ENCODE data around the gene MYOZ2. TPM values are rescaled to one million over a fixed set of nuclear protein-coding genes. Genes with fewer than 3 reads are reported as not detected.

MYOZ2 gene
- total and polyA plus RNA-seq, 2 of the 4 experiments (the other 2 are of a cell fraction), result 0.17 to 0.18 TPM

- TF ChIP-seq CHD1 (IDR thresholded peaks at IDR 0.05; ENCODE audit: low read depth, low read length) (no peak), RCOR1 (IDR thresholded peaks at IDR 0.05; ENCODE audit: insufficient replicate concordance, low read length) (no peak), CTCF (conservative IDR thresholded peaks at IDR 0.05; ENCODE audit: low read depth, low read length) (no peak), RAD21 (IDR thresholded peaks at IDR 0.05; ENCODE audit: low read length) (no peak), MAFK (IDR thresholded peaks at IDR 0.05; ENCODE audit: low read depth, low read length) (no peak), CEBPB (IDR thresholded peaks at IDR 0.05; ENCODE audit: low read depth, low read length) (no peak), FOS (IDR thresholded peaks at IDR 0.05; ENCODE audit: low read depth, low read length) (no peak), BHLHE40 (IDR thresholded peaks at IDR 0.05; ENCODE audit: low read depth, low read length) (no peak), RFX5 (IDR thresholded peaks at IDR 0.05; ENCODE audit: low read depth, low read length) (no peak)
- WGBS, 2 experiments (ENCODE audit: extremely low coverage in 2 of 2, insufficient read length in 1 of 2), result 0% methylated on average over 1 of the region's 12 CpGs; no CpG with 5 or more reads in 1 of the 2 experiments
- TSS peak; percentile 95 for BruUV-seq (replicated peaks)
- Histone ChIP-seq H3K18ac (ENCODE audit: low read depth, low read length) (peak overlapping the region; percentile 58), H4K8ac (ENCODE audit: low read depth in 2 of 2, low read length in 2 of 2) (peak overlapping the region; percentile 89), H3K4me1 (ENCODE audit: control insufficient read depth, insufficient read depth, low read length) (peaks cover 3% of the 10 kb centered on the region; the same call in 1 of the 2 replicates), H3K4ac (ENCODE audit: low read depth, low read length) (peak overlapping the region; percentile 82), H2AK5ac (ENCODE audit: low read depth, low read length) (peak overlapping the region; percentile 25), H3K4me3 (ENCODE audit: insufficient read depth, low read depth, low read length) (peak overlapping the region; percentile 74), H2AFZ (replicated peaks; ENCODE audit: low read length, poor library complexity) (peak overlapping the region; percentile 95), H2BK5ac (ENCODE audit: low read depth, low read length, poor library complexity, severe bottlenecking) (peak overlapping the region; percentile 80), H3K36me3 (ENCODE audit: control insufficient read depth, insufficient read depth, low read length) (no peaks in the 10 kb centered on the region), H3K9me1 (ENCODE audit: insufficient read depth, low read length) (peaks cover 4% of the 10 kb centered on the region; the same call in 1 of the 2 replicates), H3K14ac (replicated peaks; ENCODE audit: low read depth, low read length) (peak overlapping the region; percentile 89), H3K9me3 (ENCODE audit: control insufficient read depth, insufficient read depth, low read length) (no peaks in the 10 kb centered on the region), H2AK9ac (replicated peaks; ENCODE audit: low read depth, low read length, poor library complexity) (peak overlapping the region; percentile 5), H2BK20ac (ENCODE audit: low read depth, low read length) (peak overlapping the region; percentile 53; the same call in 1 of the 2 replicates), H3K27me3 (ENCODE audit: control insufficient read depth, insufficient read depth, low read length) (no peaks in the 10 kb centered on the region), H3K27ac (ENCODE audit: insufficient read depth, low read length) (peak overlapping the region; percentile 90), H4K91ac (ENCODE audit: insufficient read depth, low read depth, low read length) (peak overlapping the region; percentile 88), H2BK15ac (ENCODE audit: low read depth, low read length) (peak overlapping the region; percentile 37; the same call in 1 of the 3 replicates), H3K4me2 (ENCODE audit: low read depth, low read length) (peak overlapping the region; percentile 83), H3K56ac (ENCODE audit: extremely low read depth, insufficient read depth, low read length) (peak overlapping the region; percentile 94), H4K5ac (ENCODE audit: low read depth, low read length) (peak overlapping the region; percentile 81), H3K9ac (ENCODE audit: low read depth, low read length) (peak overlapping the region; percentile 93), H4K20me1 (ENCODE audit: insufficient read depth, low read length) (no peaks in the 10 kb centered on the region), H3K79me1 (ENCODE audit: low read depth in 1 of 2, low read length in 2 of 2) (peaks cover 4 to 27% of the 10 kb centered on the region in 2 experiments; a peak in 3 of 4 replicates), H3K23ac (ENCODE audit: low read depth, low read length) (peak overlapping the region; percentile 78), H2BK120ac (ENCODE audit: low read depth, low read length) (peak overlapping the region; percentile 72)
- in situ Hi-C loops (cut with MboI; ENCODE audit: low sequenced_read_pairs), result loop anchor here (10.0 kb wide), 3 partner anchors 107 to 227 kb away; no protein-coding TSS in a partner anchor
- dilution Hi-C loops (cut with HindIII; ENCODE audit: low sequenced_read_pairs, unreplicated experiment), result no loop called here
- intact Hi-C loops (cut with micrococcal nuclease), result loop anchor here (2.0 kb wide), 2 partner anchors 73 to 109 kb away; no protein-coding TSS in a partner anchor
- POLR2A ChIA-PET (ENCODE audit: unreplicated experiment), result interaction anchor here (0.6 to 2.1 kb wide), 4 partner anchors 10 to 171 kb away, joined by 3 to 8 read pairs (median 4); no protein-coding TSS in a partner anchor
- CTCF ChIA-PET, result interaction anchor here (1.1 to 1.4 kb wide), 2 partner anchors 171 to 211 kb away, joined by 3 to 4 read pairs; no protein-coding TSS in a partner anchor
- DNase-seq (no peak), ATAC-seq (ENCODE audit: low read depth) (no peak)
Measured at GRCh38 chr4:119211867-119212233, 76.2 kb downstream of the MYOZ2 start.
